ENCODE data around the gene CADM1.

CADM1 gene

GRCh38 chr11:115313224-115313838, 190.9 kb downstream of the CADM1 start:
- no peak for DNase-seq

GRCh38 chr11:115311949-115312348, 192.3 kb downstream of the CADM1 start:
- DNase-seq: no peak

- DNase-seq: no peak
Measured at GRCh38 chr11:115306689-115307088, 197.5 kb downstream of the CADM1 start.

DNA sequence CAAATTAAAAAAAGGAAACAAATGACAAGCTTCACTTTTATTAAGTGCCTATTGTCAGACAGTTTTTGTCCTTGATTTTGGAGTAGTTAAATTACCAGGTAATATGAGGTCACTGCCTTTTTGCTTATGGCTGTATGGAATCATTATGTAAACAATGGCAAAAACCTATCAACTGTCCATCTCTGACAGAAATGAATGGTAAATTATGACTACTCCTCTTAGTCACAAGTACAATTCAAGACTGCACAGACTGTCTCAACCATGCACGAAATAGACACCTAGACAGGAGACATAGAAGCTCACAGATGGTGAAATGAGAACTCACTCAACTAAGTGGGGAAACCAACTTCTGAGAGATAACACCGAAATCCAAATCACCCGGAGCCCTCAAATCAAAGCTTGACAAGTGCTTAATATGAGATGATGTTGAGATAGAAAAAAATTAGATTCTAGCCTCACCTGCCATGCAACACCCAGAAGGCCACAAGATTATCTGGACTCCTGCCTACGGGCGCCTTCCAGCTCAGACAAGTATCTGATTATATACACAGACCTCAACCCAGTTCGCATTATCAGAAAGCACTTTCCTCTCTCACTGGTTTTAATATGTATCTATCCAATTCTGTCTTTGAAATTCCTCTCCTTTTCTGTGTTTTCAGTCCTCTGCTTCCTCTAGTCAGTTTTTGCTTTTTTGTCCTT, 199.3 kb downstream of the CADM1 start:
- no peak for DNase-seq

- no peak for DNase-seq
Measured at GRCh38 chr11:115303929-115304531, 200.2 kb downstream of the CADM1 start.

- DNase-seq: no peak
Measured at GRCh38 chr11:115302946-115303703, 201.1 kb downstream of the CADM1 start.

DNA sequence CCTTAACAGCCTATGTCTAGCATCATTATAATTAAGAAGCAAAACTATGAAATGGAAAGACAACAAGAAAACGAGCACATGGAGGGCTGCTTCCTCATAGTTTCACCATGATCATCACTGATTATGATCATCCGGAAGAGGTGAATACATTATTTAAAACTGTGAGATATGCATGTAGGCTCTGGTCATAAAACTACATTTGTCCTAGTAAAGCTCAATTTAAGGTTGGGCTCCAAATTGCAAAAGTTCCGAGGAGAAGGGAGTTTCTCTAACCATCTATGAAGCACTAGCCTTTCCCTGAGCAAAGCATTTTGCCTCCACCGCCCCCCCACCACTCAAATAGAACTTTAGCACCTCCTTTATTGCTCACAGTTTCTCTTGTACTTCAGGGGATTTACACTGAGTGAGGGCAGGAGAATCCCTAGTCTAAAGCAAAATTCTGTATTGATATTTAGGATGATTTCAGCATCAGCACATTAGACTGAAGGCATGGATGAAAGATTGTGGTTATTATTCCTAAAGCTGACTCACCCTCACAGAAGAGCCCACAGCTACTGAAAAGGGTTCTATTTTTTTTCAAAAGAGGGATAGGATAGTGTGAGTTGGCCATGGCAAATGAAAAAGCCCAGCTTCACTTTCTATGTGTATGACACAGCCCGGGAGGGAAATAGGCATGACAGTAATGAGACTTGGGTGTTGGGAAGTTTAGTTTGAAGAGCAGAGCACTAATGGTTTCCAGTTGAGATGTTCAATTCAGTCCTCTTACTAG, 203.4 kb downstream of the CADM1 start:
- no peak for DNase-seq

DNA sequence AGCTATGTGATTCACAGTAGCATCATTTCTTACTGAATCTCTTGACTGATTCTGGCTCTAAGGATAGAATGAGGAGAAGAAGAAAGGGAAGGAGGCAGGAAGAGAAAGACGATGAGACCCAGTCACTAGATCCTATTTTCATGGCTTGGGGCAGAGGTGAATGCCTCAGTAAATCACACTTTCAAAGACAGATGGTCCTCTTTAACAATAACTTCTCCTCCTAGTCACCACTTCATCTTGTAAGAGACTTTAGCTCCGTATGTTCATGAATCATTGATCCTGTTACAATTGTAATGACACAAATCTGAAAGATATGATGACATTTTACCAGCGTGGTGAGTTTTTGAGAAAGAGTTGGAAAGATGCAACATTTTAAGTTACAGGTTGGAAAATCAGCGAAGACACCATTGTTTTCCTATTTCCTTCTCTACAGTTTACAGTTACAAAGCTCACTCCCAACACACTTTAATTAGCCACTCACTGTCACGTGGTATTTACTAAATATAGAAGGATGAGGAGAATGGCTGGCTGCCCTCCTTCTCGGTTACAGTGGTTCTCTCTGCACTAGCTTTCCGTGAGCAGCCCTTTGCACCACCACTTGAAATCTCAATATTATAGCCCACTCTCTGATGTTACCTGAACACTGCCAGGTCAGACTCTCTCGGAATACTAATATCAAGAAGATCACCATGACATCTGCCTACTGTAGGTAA, 205.8 kb downstream of the CADM1 start:
- DNase-seq: no peak

- DNase-seq: no peak
Measured at GRCh38 chr11:115297330-115297729, 206.9 kb downstream of the CADM1 start.

- no peak for DNase-seq
Measured at GRCh38 chr11:115291325-115291724, 212.9 kb downstream of the CADM1 start.

- no peak for DNase-seq
Measured at GRCh38 chr11:115290893-115291292, 213.3 kb downstream of the CADM1 start.

GRCh38 chr11:115290479-115290878, 213.7 kb downstream of the CADM1 start:
- DNase-seq: no peak

DNA sequence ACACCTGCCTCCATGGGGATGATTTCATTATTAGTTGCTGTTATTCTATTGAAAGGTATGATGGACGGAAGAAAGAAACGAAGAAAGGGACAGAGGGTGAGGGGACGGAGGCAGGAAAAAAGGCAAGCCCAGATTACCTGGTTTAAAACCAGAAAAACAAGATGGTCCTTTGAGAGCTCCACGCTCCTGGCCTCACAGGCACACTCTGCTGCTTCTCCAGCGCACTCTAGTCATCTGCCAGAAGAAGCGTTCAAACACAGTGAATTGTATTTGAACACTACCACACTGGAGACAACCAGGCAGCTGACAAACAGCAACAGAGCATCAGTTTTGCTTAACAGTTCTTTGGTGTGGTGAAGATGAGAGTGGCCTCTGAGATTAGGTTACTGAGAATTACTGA, 216.9 kb downstream of the CADM1 start:
- DNase-seq: no peak

- DNase-seq: no peak
Measured at GRCh38 chr11:115286614-115287013, 217.6 kb downstream of the CADM1 start.

DNA sequence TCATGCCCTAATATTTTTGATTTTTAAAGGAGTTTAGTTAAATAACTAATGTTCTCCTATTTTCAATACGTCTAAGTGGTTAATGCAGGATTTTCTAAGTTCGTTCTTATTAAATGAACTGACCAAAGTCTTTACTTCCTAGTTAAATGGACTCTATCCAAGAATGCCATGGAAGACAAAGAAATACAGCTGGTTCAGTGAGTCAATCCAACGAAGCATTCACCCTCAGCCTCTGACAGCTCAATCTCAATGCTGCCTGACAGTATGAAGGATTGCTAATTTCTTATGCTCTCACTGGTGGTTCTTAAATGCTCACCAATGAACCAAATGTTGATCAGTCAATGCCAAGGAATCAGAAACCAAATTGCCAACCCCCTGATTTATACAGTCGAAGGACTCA, 219.4 kb downstream of the CADM1 start:
- no peak for DNase-seq

DNA sequence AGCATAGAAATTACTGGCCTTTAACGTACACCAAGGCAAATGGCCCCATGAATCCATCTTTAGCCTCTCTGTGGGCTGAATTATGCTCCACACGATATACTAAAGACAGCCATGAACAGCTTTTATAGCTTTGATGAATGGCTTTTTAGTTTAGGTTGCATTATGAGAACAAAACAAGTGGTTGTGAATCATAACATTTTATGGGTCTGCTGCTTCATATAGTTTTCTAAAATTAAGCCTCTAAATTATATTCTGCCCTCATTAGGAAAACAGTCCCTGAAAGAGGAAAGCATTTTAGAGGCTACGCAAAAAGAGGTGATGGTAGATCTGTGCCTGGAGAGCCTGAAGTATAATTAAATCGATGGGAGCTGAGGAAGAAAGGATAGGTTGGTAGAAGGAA, 221.3 kb downstream of the CADM1 start:
- no peak for DNase-seq

GRCh38 chr11:115280775-115281174, 223.4 kb downstream of the CADM1 start:
- no peak for DNase-seq

DNA sequence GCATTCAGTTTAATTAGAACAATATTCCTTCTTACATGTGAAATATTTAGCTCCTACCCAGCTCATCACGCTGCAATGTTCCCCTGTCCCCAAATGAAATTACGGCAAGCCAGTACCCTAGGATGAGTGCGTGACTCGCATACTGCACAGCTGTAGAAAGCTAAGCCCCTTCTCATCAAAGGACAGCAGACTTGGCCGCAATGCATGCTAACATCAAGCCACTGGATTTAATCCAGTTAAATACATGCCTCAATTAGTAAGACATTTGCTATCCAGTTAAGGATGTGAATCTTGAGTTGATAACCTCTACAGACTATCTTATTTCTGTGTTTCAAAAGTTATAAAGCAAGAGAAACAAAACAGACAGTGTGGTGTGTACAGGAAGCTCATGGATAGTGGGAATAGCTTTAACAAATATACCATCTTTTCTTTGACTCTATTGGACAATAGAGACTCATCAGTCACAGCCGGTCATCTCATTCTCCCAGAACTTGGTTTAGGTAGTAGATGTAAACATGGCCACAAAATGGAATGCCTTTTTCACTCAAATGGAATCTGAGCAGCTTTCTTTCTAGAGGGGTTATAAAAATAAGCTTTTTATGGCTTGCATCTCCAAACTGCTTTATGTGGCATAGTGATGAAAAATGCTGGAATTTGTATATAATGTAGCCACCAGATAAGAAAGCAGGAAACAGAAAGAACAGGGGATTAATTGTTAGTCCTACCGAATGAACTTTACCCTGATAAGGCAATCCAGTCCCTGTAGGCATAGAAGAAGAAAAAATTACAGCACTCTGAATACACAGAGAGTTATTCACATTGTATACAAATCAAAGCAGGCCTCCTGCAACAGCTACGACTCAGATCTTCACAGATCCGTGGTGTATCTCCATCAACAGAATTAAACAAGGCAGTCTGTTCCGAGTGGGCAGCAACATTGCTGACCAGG, 224.1 kb downstream of the CADM1 start:
- no peak for DNase-seq

DNA sequence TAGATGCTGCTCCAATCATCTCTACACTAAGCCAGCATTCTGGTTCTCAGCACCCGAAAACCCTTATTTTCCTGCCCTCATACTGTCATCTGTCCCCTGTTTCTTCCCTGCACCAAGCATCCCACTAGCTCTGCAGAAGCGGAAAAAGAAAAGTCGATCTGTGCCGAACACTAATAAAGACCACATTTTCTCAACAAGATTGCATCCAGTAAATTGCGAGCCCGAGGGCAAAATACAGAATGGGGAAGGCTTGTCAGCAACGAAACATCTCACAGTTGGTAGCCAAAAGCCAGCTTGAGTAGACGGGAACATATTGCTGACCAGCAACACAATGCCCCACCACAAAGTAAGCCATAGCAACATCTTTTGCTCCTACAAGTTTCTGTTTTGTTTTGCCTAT, 227.4 kb downstream of the CADM1 start:
- DNase-seq: no peak

GRCh38 chr11:115276191-115276590, 228.0 kb downstream of the CADM1 start:
- no peak for DNase-seq

GRCh38 chr11:115275045-115275444, 229.2 kb downstream of the CADM1 start:
- DNase-seq: no peak

Measured in right forelimb (tissue), 1 donor.